ENCODE data around the gene STXBP6. TPM values are rescaled to one million over a fixed set of nuclear protein-coding genes. Genes with fewer than 3 reads are reported as not detected.

STXBP6 gene
- total RNA-seq = 17.8 and 71.6 TPM in 2 replicates

DNA sequence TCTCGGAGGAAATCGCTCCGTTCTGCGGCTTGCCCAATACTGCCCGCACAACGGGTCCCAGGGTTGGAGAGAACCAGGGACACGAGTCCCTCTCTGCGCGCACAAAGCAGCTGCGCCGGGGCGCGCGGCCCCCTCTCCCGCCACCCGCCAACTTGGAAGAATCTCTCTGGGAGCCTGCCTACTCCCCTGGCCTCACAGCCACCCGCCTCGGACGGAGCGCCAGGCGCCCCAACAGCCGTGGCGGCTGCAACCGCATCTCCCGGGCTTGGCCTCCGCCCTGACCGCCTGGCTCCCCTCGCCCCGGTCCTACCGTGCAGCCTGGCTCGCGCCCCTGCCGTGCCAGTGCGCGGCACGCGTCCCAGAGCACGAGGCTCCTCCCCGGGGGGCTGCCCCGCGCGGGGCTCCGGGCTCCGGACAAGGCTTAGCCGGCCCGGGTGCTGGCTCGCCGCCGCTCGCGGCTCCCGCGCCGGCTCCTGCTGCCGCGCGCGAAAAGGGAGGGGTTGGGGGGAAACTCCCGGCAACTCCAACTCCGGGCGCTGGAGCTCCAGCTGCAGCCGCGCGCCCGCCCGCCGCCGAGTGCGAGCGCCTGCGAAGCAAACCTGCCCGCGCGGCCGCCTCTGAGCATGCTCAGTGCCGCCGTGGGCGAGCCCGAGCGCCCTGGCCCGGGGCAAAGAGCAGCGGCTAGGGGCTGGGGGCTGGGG is at the start of gene STXBP6:
Gene STXBP6, minus strand, starts transcription at position 580 of the 701 bp plus-strand sequence. CDS start 75,329 bp downstream, outside the sequence.

